ENCODE measurements around the gene HIF1AN. TPM values are rescaled to one million over a fixed set of nuclear protein-coding genes. Genes with fewer than 3 reads are reported as not detected.
A peak's percentile ranks its signal among the peaks of the same experiment; 100 is the strongest.

HIF1AN gene
- total RNA-seq, 4 donors from 2014 or later: 11.9 to 21.0 (median 15.6) TPM

- intact Hi-C loops (cut with DNase I; ENCODE audit: low total_unique reads): no loop called here
- H3K4me3 ChIP-seq (ENCODE audit: low read depth, poor library complexity, severe bottlenecking): no peak overlapping the region
- WGBS, 2 donors: 94% methylated on average over 1 of the region's 1 CpG
- TF ChIP-seq, protein P1, sequence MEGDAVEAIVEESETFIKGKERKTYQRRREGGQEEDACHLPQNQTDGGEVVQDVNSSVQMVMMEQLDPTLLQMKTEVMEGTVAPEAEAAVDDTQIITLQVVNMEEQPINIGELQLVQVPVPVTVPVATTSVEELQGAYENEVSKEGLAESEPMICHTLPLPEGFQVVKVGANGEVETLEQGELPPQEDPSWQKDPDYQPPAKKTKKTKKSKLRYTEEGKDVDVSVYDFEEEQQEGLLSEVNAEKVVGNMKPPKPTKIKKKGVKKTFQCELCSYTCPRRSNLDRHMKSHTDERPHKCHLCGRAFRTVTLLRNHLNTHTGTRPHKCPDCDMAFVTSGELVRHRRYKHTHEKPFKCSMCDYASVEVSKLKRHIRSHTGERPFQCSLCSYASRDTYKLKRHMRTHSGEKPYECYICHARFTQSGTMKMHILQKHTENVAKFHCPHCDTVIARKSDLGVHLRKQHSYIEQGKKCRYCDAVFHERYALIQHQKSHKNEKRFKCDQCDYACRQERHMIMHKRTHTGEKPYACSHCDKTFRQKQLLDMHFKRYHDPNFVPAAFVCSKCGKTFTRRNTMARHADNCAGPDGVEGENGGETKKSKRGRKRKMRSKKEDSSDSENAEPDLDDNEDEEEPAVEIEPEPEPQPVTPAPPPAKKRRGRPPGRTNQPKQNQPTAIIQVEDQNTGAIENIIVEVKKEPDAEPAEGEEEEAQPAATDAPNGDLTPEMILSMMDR (IDR thresholded peaks at IDR 0.05): no peak
- no peak for TF ChIP-seq POLR2A (IDR thresholded peaks at IDR 0.05)
- DNase-seq (ENCODE audit: low spot score in 2 of 2): no peak
Measured at GRCh38 chr10:100560248-100560647, 24.5 kb downstream of the HIF1AN start.

- DNase-seq (ENCODE audit: low spot score in 2 of 2): no peak
- WGBS, 2 donors: 54 to 58% methylated on average over 2 of the region's 2 CpGs
- TF ChIP-seq, protein P1 (IDR thresholded peaks at IDR 0.05): no peak
- no peak for TF ChIP-seq POLR2A (IDR thresholded peaks at IDR 0.05)
- no peak overlapping the region for H3K4me3 ChIP-seq (ENCODE audit: low read depth, poor library complexity, severe bottlenecking)
- intact Hi-C loops (cut with DNase I; ENCODE audit: low total_unique reads): no loop called here
Measured at GRCh38 chr10:100561005-100561404, 25.3 kb downstream of the HIF1AN start.

DNA sequence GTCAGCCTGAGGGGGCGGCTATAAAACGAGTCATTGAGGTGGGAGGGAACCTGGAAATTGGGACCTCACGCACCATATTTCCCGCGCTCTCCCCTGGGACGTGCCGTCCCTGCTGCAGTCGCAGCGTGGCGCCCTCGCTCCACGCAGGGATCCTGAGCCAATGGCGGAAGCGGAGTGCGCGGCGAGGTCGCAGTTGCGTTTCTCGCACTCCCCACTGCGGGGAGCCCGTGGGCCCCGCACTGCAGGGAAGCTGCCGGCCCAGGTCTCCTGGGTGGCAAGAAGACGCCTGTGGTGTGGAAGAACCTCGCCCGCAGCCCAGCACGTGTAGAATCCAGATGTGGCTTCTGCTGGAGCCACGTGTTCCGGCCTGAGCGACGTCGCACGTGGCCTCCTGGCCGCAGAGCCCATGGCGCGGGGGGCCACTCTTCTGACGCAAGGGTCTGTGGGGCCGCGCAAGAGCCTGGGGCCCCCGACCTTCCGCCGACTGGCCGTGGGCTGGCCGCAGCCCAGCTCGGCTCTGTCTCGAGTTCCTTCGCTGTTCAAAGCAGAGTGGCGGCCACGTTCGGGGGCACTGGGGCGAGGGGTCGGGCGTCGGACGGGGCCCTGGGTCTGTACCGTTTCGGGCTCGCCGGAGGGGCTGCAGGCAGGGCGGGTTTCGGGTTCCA is 26.4 kb downstream of the HIF1AN start:
- H3K4me3 ChIP-seq (ENCODE audit: low read depth, poor library complexity, severe bottlenecking): no peak overlapping the region
- TF ChIP-seq, protein P1 (IDR thresholded peaks at IDR 0.05): peak in 1 of 3 donors; percentile 33
- TF ChIP-seq POLR2A (IDR thresholded peaks at IDR 0.05): no peak
- WGBS, 2 donors: 14 to 15% methylated on average over 40 to 57 of the region's 62 CpGs
- peak; percentile 29 to 87 for DNase-seq (ENCODE audit: low spot score in 2 of 2)
- intact Hi-C loops (cut with DNase I; ENCODE audit: low total_unique reads): no loop called here

GRCh38 chr10:100565206-100565985 is 29.7 kb downstream of the HIF1AN start:
- TF ChIP-seq, protein P1 (IDR thresholded peaks at IDR 0.05): no peak
- no peak for TF ChIP-seq POLR2A (IDR thresholded peaks at IDR 0.05)
- DNase-seq (ENCODE audit: low spot score in 2 of 2): peak in 1 of 2 donors; percentile 68
- H3K4me3 ChIP-seq (ENCODE audit: low read depth, poor library complexity, severe bottlenecking): no peak overlapping the region
- intact Hi-C loops (cut with DNase I; ENCODE audit: low total_unique reads): no loop called here
- WGBS, 2 donors: 70 to 71% methylated on average over 9 of the region's 9 CpGs

- intact Hi-C loops (cut with DNase I; ENCODE audit: low total_unique reads): no loop called here
- TF ChIP-seq POLR2A (IDR thresholded peaks at IDR 0.05): no peak
- TF ChIP-seq, protein P1 (IDR thresholded peaks at IDR 0.05): no peak
- peak in 1 of 2 donors; percentile 23 for DNase-seq (ENCODE audit: low spot score in 2 of 2)
- 36 to 47% methylated on average over 3 of the region's 3 CpGs for WGBS, 2 donors
- H3K4me3 ChIP-seq (ENCODE audit: low read depth, poor library complexity, severe bottlenecking): no peak overlapping the region
Measured at GRCh38 chr10:100566561-100566960, 30.8 kb downstream of the HIF1AN start.
